ENCODE data around the gene CNKSR2. TPM values are rescaled to one million over a fixed set of nuclear protein-coding genes. Genes with fewer than 3 reads are reported as not detected.

Gene CNKSR2
- total RNA-seq, 2 experiments from 2014 or later: 14.4 to 14.8 TPM

GRCh38 chrX:21699136-21699535, 324.9 kb downstream of the CNKSR2 start:
- H3K27ac Mint-ChIP-seq: no peak overlapping the region
- ChIA-PET POLR2A (no interaction called here), CTCF (no interaction called here)
- no peak for TF ChIP-seq CTCF (IDR thresholded peaks at IDR 0.05)
- DNase-seq (no peak), ATAC-seq (ENCODE audit: poor library complexity) (no peak)
- Histone ChIP-seq H3K36me3 (ENCODE audit: insufficient read depth, low read length) (no peaks in the 10 kb centered on the region), H3K9me3 (ENCODE audit: control insufficient read depth in 1 of 2, insufficient read depth in 1 of 2, low read length in 2 of 2) (no peaks in the 10 kb centered on the region), H3K4me1 (ENCODE audit: insufficient read depth, low read length) (no peaks in the 10 kb centered on the region), H3K27me3 (ENCODE audit: control insufficient read depth in 1 of 2, insufficient read depth in 2 of 2, low read length in 2 of 2) (no peaks in the 10 kb centered on the region), H3K27ac (ENCODE audit: low read depth in 1 of 2, low read length in 2 of 2) (no peak overlapping the region), H3K4me3 (ENCODE audit: low read length) (no peak overlapping the region)
- H3K9me3 Mint-ChIP-seq: no peaks in the 10 kb centered on the region
- H3K36me3 Mint-ChIP-seq (ENCODE audit: low read depth): no peaks in the 10 kb centered on the region
- H3K27me3 Mint-ChIP-seq: no peaks in the 10 kb centered on the region
- no peaks in the 10 kb centered on the region for H3K4me1 Mint-ChIP-seq (ENCODE audit: low read depth)
- intact Hi-C loops (cut with DNase I, micrococcal nuclease): no loop called here
- H3K4me3 Mint-ChIP-seq: no peak overlapping the region

- no peak overlapping the region for H3K4me3 ChIP-seq (ENCODE audit: low read length)
- no peaks in the 10 kb centered on the region for H3K9me3 Mint-ChIP-seq
- H3K27ac Mint-ChIP-seq: no peak overlapping the region
- no peak overlapping the region for H3K27ac ChIP-seq (ENCODE audit: low read depth in 1 of 2, low read length in 2 of 2)
- no peak for ATAC-seq (ENCODE audit: poor library complexity)
- H3K9me3 ChIP-seq (ENCODE audit: control insufficient read depth in 1 of 2, insufficient read depth in 1 of 2, low read length in 2 of 2): no peaks in the 10 kb centered on the region
- no peak for TF ChIP-seq CTCF (IDR thresholded peaks at IDR 0.05)
- no peaks in the 10 kb centered on the region for H3K36me3 ChIP-seq (ENCODE audit: insufficient read depth, low read length)
- no peaks in the 10 kb centered on the region for H3K4me1 Mint-ChIP-seq (ENCODE audit: low read depth)
- no peak overlapping the region for H3K4me3 Mint-ChIP-seq
- CTCF ChIA-PET: no interaction called here
- no peaks in the 10 kb centered on the region for H3K4me1 ChIP-seq (ENCODE audit: insufficient read depth, low read length)
- POLR2A ChIA-PET: interaction anchor here (0.6 kb wide), 1 partner anchor 271 kb away, joined by 3 read pairs; no protein-coding TSS in a partner anchor
- H3K27me3 Mint-ChIP-seq: no peaks in the 10 kb centered on the region
- DNase-seq: no peak
- intact Hi-C loops (cut with DNase I, micrococcal nuclease): no loop called here
- H3K36me3 Mint-ChIP-seq (ENCODE audit: low read depth): no peaks in the 10 kb centered on the region
- no peaks in the 10 kb centered on the region for H3K27me3 ChIP-seq (ENCODE audit: control insufficient read depth in 1 of 2, insufficient read depth in 2 of 2, low read length in 2 of 2)
These were observed 326.1 kb downstream of the CNKSR2 start for GRCh38 chrX:21700275-21700674.

- H3K4me1 Mint-ChIP-seq (ENCODE audit: low read depth): no peaks in the 10 kb centered on the region
- Histone ChIP-seq H3K27ac (ENCODE audit: low read depth in 1 of 2, low read length in 2 of 2) (no peak overlapping the region), H3K27me3 (ENCODE audit: control insufficient read depth in 1 of 2, insufficient read depth in 2 of 2, low read length in 2 of 2) (no peaks in the 10 kb centered on the region), H3K4me1 (ENCODE audit: insufficient read depth, low read length) (no peaks in the 10 kb centered on the region), H3K4me3 (ENCODE audit: low read length) (no peak overlapping the region), H3K9me3 (ENCODE audit: control insufficient read depth in 1 of 2, insufficient read depth in 1 of 2, low read length in 2 of 2) (no peaks in the 10 kb centered on the region), H3K36me3 (ENCODE audit: insufficient read depth, low read length) (no peaks in the 10 kb centered on the region)
- ChIA-PET CTCF (no interaction called here), POLR2A (no interaction called here)
- DNase-seq (no peak), ATAC-seq (ENCODE audit: poor library complexity) (no peak)
- intact Hi-C loops (cut with DNase I, micrococcal nuclease): no loop called here
- H3K9me3 Mint-ChIP-seq: no peaks in the 10 kb centered on the region
- no peak for TF ChIP-seq CTCF (IDR thresholded peaks at IDR 0.05)
- no peaks in the 10 kb centered on the region for H3K27me3 Mint-ChIP-seq
- no peak overlapping the region for H3K27ac Mint-ChIP-seq
- H3K36me3 Mint-ChIP-seq (ENCODE audit: low read depth): no peaks in the 10 kb centered on the region
- H3K4me3 Mint-ChIP-seq: no peak overlapping the region
These were observed 326.7 kb downstream of the CNKSR2 start for GRCh38 chrX:21700967-21701366.

Measured in CD4-positive, alpha-beta T cell (primary cell).